OCI-LY1 (cell line): ENCODE measurements around the gene KCNIP3.

ENCODE experiments used
- CTCF ChIP-seq: fragments of 200-600 bp; sonication (generic), shearing (Covaris generic); IDR thresholded peaks from 2 replicates; pipeline ENCODE4 v1.5.1; 2017; ENCODE audit warnings: mild to moderate bottlenecking, antibody characterized with exemption, low read length, moderate library complexity, mixed read lengths
- EZH2 ChIP-seq: fragments of 200-600 bp; sonication (generic), shearing (Covaris generic); IDR thresholded peaks from 2 replicates; pipeline ENCODE4 v1.8.0; 2017; ENCODE audit warnings: borderline replicate concordance, mixed run types, mild to moderate bottlenecking, antibody characterized with exemption, low read length, moderate library complexity, mixed read lengths

- TF ChIP-seq CTCF (no peak), EZH2 (no peak)
Measured at GRCh38 chr2:95303191-95303919, 6.2 kb downstream of the KCNIP3 start.
